SK-N-SH treated with all-trans-retinoic acid at 6 μM for 48 hours (cell line): ENCODE results near the gene TOB1.

Source experiments
- ATAC-seq: fragments of 200-7000 bp; cut with Tn5 transposase; 3 replicates; pipeline ENCODE4 v1.9.1; 2020; ENCODE audit warnings: mild to moderate bottlenecking, moderate library complexity
- ARNTL ChIP-seq: fragments of 450-650 bp; formaldehyde crosslinking; IDR thresholded peaks from 2 replicates; pipeline ENCODE4 v1.5.0; 2020; ENCODE audit warnings: low read depth, mild to moderate bottlenecking, moderate library complexity, borderline replicate concordance
- BACH2 ChIP-seq: fragments of 250-450 bp; sonication (Bioruptor Pico); IDR thresholded peaks from 2 replicates; pipeline ENCODE4 v1.9.0; 2021; ENCODE audit warnings: mild to moderate bottlenecking, borderline replicate concordance
- CSDC2 ChIP-seq: fragments of 250-450 bp; sonication (Bioruptor Pico); IDR thresholded peaks from 2 replicates; pipeline ENCODE4 v1.5.0; 2020; ENCODE audit warnings: mild to moderate bottlenecking, moderate library complexity
- CSRNP3 ChIP-seq: fragments of 250-450 bp; sonication (Bioruptor Pico); IDR thresholded peaks from 2 replicates; pipeline ENCODE4 v1.5.1; 2021; ENCODE audit warnings: mild to moderate bottlenecking, moderate library complexity
- ESRRG ChIP-seq: fragments of 250-450 bp; sonication (Bioruptor Pico); IDR thresholded peaks from 2 replicates; pipeline ENCODE4 v1.6.1; 2021; ENCODE audit warnings: mild to moderate bottlenecking
- GLIS3 ChIP-seq: fragments of 250-450 bp; sonication (Bioruptor Pico); IDR thresholded peaks from 2 replicates; pipeline ENCODE4 v1.5.0; 2020; ENCODE audit warnings: mild to moderate bottlenecking, moderate library complexity
- PPARA ChIP-seq: fragments of 250-450 bp; sonication (Bioruptor Pico); IDR thresholded peaks from 2 replicates; pipeline ENCODE4 v1.5.0; 2020; ENCODE audit warnings: mild to moderate bottlenecking, borderline replicate concordance
- RARB ChIP-seq: fragments of 250-450 bp; sonication (Bioruptor Pico); IDR thresholded peaks from 2 replicates; pipeline ENCODE4 v1.8.0; 2021; ENCODE audit warnings: mild to moderate bottlenecking, moderate library complexity
- TCF4 ChIP-seq: fragments of 250-450 bp; sonication (Bioruptor Pico); IDR thresholded peaks from 2 replicates; pipeline ENCODE4 v1.8.0; 2021; ENCODE audit warnings: mild to moderate bottlenecking, moderate library complexity, borderline replicate concordance
- TSHZ2 ChIP-seq: fragments of 250-450 bp; sonication (Bioruptor Pico); IDR thresholded peaks from 2 replicates; pipeline ENCODE4 v1.5.0; 2020; ENCODE audit warnings: mild to moderate bottlenecking, moderate library complexity
- ZC3H10 ChIP-seq: fragments of 250-450 bp; sonication (Bioruptor Pico); IDR thresholded peaks from 2 replicates; pipeline ENCODE4 v1.5.1; 2021; ENCODE audit warnings: mild to moderate bottlenecking, moderate library complexity
- ZFP3 ChIP-seq: fragments of 250-450 bp; sonication (Bioruptor Pico); IDR thresholded peaks from 2 replicates; pipeline ENCODE4 v1.5.0; 2020; ENCODE audit warnings: mild to moderate bottlenecking, moderate library complexity
- ZFP30 ChIP-seq: fragments of 450-650 bp; formaldehyde crosslinking; IDR thresholded peaks from 2 replicates; pipeline ENCODE4 v1.5.0; 2022; ENCODE audit warnings: mild to moderate bottlenecking, moderate library complexity
- ZNF70 ChIP-seq: fragments of 450-650 bp; formaldehyde crosslinking; IDR thresholded peaks from 2 replicates; pipeline ENCODE4 v1.5.0; 2020; ENCODE audit warnings: mild to moderate bottlenecking, moderate library complexity
- ZNF8 ChIP-seq: fragments of 450-650 bp; formaldehyde crosslinking; IDR thresholded peaks from 2 replicates; pipeline ENCODE4 v1.5.0; 2020; ENCODE audit warnings: mild to moderate bottlenecking, moderate library complexity
- TF ChIP-seq, protein P1 (sequence below): fragments of 250-450 bp; sonication (Bioruptor Pico); IDR thresholded peaks from 2 replicates; pipeline ENCODE4 v1.8.0; 2020; ENCODE audit warnings: mild to moderate bottlenecking, moderate library complexity, borderline replicate concordance
- TF ChIP-seq, protein P2 (sequence below): fragments of 250-450 bp; sonication (Bioruptor Pico); IDR thresholded peaks from 2 replicates; pipeline ENCODE4 v1.8.0; 2021; ENCODE audit warnings: low read depth, mild to moderate bottlenecking, moderate library complexity, borderline replicate concordance

TOB1 gene

DNA sequence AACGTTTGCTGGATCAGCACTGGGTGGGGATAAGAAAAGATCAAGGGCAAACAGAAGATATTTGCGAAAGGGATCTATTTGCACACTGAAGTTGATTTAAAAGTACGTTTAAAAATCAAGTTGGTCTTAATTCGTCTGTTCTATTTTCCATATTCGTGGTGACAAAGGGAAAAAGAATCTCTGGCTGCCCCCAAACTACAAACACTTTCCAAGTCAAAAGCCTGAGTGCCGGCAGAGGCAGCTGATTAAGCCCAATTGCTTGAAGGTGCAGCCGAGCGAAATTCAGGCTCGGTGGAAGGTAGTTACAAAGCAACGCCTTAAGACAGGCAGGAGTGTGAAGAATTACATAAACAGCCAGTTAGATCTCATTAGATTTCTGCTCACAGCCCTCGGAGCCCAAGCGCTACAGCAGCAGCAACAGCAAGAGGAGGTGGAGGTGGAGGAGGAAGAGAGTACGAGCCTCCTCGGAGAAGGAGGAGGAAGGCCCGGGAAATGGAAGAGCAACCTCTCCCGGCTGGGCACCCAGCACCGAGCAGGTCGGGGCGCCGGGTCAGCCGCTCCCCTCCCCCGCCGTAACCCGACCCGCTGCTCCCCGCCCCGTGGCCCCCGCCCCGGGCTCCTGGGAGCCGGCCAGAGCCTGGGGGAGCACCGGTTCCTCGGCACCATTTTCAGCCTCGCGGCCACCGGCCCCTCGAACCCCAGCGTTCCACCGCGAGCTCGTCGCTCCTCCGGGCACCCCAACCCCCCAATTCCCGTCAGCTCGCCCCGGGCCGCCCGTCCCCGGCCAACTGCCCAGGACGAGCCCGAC is 890 bp downstream of the TOB1 start:
- peak; percentile 1; the same call in 1 of the 3 replicates for ATAC-seq
- TF ChIP-seq, protein P1, sequence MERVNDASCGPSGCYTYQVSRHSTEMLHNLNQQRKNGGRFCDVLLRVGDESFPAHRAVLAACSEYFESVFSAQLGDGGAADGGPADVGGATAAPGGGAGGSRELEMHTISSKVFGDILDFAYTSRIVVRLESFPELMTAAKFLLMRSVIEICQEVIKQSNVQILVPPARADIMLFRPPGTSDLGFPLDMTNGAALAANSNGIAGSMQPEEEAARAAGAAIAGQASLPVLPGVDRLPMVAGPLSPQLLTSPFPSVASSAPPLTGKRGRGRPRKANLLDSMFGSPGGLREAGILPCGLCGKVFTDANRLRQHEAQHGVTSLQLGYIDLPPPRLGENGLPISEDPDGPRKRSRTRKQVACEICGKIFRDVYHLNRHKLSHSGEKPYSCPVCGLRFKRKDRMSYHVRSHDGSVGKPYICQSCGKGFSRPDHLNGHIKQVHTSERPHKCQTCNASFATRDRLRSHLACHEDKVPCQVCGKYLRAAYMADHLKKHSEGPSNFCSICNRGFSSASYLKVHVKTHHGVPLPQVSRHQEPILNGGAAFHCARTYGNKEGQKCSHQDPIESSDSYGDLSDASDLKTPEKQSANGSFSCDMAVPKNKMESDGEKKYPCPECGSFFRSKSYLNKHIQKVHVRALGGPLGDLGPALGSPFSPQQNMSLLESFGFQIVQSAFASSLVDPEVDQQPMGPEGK (CRISPR knock-in tag): peak; percentile 47; the same call in 1 of the 2 replicates
- no peak for TF ChIP-seq CSDC2
- no peak for TF ChIP-seq ZNF70 (CRISPR knock-in tag)
- TF ChIP-seq TCF4: no peak
- no peak for TF ChIP-seq GLIS3 (CRISPR knock-in tag)
- TF ChIP-seq CSRNP3 (CRISPR knock-in tag): no peak
- TF ChIP-seq ZFP30: no peak

DNA sequence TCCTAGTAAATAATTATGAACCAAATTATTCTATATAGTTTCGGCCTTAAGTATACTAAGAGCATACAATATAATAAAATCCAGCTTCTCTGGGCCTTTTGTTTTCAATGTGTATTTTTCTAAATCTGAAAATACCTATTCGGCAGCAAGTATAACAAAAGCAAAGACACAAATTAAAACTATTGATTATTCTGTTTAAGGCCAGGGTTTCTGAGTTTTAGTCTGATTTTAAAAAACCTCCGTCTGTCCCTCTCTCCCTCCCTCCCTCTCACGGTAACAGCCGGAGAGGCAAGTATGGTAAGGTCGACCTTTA is 1.5 kb downstream of the TOB1 start:
- TF ChIP-seq ZC3H10 (CRISPR knock-in tag) (no peak), ARNTL (CRISPR knock-in tag) (no peak), TCF4 (no peak), CSDC2 (no peak), TSHZ2 (no peak), PPARA (CRISPR knock-in tag) (no peak), ZNF70 (CRISPR knock-in tag) (no peak), ZFP3 (no peak)
- ATAC-seq: no peak

DNA sequence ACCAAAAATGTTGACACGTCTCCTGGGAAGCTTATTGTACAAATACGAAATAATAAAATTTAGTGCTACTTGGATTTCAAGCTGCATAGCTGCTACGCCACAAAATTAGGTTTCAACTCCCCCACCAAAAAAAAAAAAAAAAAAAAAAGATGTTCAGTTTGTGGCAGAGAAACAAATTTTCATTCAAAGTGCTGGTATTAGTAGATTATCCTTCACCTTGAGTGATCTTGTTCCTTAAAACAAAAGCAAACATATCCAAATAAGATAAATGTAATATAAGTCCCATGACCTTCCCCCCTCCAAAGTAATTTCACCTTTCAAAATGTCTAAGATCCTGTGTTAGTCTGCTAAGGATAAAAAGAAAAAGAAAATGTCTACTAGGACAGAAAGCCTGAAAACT is 2.2 kb downstream of the TOB1 start:
- ATAC-seq: no peak
- TF ChIP-seq CSRNP3 (CRISPR knock-in tag) (no peak), ZFP3 (no peak), RARB (CRISPR knock-in tag) (no peak), CSDC2 (no peak)

GRCh38 chr17:50863221-50863843 is 2.8 kb downstream of the TOB1 start:
- TF ChIP-seq BACH2: no peak
- TF ChIP-seq ZNF8: no peak
- TF ChIP-seq ZNF70 (CRISPR knock-in tag): no peak
- no peak for TF ChIP-seq CSDC2
- TF ChIP-seq, protein P2, sequence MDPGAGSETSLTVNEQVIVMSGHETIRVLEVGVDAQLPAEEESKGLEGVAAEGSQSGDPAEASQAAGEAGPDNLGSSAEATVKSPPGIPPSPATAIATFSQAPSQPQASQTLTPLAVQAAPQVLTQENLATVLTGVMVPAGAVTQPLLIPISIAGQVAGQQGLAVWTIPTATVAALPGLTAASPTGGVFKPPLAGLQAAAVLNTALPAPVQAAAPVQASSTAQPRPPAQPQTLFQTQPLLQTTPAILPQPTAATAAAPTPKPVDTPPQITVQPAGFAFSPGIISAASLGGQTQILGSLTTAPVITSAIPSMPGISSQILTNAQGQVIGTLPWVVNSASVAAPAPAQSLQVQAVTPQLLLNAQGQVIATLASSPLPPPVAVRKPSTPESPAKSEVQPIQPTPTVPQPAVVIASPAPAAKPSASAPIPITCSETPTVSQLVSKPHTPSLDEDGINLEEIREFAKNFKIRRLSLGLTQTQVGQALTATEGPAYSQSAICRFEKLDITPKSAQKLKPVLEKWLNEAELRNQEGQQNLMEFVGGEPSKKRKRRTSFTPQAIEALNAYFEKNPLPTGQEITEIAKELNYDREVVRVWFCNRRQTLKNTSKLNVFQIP: no peak
- TF ChIP-seq ARNTL (CRISPR knock-in tag): no peak
- no peak for TF ChIP-seq PPARA (CRISPR knock-in tag)
- TF ChIP-seq ESRRG: no peak
- TF ChIP-seq ZFP3: no peak

More at GRCh38 chr17:50863221-50863843, 2.8 kb downstream of the TOB1 start:
- no peak for ATAC-seq
